DMS153 treated with DMSO at 0.1 percent for 48 hours (cell line): ENCODE data around the gene OR6M1.

Experiments
- DNase-seq: peaks from one replicate; lab custom pipeline; 2025; ENCODE audit not compliant: unreplicated experiment; lab: John Stamatoyannopoulos, UW

OR6M1 gene, protein sequence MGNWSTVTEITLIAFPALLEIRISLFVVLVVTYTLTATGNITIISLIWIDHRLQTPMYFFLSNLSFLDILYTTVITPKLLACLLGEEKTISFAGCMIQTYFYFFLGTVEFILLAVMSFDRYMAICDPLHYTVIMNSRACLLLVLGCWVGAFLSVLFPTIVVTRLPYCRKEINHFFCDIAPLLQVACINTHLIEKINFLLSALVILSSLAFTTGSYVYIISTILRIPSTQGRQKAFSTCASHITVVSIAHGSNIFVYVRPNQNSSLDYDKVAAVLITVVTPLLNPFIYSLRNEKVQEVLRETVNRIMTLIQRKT

DNA sequence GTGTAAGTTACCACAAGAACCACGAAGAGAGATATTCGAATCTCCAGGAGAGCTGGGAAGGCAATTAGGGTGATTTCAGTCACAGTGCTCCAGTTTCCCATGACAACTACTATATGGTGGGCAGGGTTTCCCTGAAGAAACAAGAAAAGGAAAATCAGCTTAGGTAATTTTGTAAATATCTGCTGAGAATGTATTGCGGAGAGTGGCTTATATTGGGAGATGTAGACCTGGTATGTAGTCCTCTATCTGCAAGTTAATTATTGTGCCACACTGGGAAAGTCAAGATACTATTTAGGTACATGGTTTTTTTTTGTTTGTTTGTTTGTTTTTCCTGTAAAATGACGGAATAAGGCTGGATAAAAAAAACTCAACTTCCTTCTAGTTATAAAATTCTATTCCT, at the start of gene OR6M1:
OR6M1 (minus strand) TSS at position 101 of the 400 bp plus-strand sequence; CDS start at position 101, 0 bp downstream.
- DNase-seq, result no peak

- no peak for DNase-seq
These were observed 46.9 kb upstream of the OR6M1 start for GRCh38 chr11:123853038-123853437.

GRCh38 chr11:123852321-123852720, 46.2 kb upstream of the OR6M1 start:
- no peak for DNase-seq

DNA sequence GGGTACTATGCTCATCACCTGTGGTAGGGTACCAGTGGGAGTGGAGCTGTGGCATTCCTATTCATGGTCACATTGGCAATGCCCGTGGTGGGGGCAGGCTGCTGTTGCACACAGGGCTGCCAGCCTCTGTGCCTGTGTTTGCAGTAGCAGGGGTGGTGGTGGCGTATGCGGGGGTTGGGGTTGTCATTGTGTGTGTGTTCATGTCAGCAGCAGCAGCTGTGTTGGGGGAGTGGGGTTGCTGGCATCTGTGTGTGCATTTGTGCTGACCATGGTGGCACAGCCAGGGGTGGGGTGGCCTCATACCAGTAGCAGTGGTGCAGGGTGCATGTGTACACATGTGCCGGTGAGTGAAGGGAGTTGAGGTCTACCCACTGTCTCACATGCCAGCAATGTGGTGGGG, 45.0 kb upstream of the OR6M1 start:
- DNase-seq, result no peak

DNA sequence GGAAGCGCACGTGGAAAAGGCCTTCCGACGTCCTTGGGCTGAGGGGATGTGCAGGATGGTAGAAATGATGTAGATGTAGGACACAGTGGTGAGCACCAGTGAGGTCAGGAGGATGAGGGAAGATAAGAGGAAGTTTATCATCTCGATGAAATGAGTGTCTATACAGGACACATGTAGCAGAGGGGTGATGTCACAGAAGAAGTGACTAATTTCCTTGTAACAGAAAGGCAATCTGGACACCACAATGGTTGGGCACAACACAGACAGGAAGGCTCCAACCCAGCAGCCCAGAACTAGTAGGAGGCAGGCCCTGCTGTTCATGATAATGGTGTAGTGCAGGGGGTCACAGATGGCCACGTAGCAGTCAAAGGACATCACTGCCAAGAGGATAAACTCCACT, 35.0 kb upstream of the OR6M1 start:
- no peak for DNase-seq

DNA sequence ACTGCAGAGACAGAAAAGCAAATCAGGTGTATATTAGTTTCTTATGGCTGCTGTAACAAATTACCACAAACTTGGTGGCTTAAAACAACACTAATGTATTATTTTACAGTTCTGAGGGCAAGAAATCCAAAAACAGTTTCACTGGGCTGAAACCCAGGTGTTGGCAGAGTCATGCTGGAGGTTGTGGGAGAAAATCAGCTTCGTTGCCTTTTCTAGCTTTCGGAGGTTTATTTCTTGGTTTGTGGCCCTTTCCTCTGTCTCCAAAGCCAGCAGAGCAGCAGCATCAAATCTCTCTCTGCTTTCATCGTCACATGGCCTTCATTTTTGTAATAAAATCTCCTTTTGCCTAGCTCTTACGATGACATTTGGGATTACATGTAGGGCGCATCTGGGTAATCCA, 33.0 kb upstream of the OR6M1 start:
- DNase-seq, result no peak

- DNase-seq, result no peak
These were observed 32.5 kb upstream of the OR6M1 start for GRCh38 chr11:123838659-123839058.

GRCh38 chr11:123838199-123838598, 32.0 kb upstream of the OR6M1 start:
- no peak for DNase-seq

DNA sequence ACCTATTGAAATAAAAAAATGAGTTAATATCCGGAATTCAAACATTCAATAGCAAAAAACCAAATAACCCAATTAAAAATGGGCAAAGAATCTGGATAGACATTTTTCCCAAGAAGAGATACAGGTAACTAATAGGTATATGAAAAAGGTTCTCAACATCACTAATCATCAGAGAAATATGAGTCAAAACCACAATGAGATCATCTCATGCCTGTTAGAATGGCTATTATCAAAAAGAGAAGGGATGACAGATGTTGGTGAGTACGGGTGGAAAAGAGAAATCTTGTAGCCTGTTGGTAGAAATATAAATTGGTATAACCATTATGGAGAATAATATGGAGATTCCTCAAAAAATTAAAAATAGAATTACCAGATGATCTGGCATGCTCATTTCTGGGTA, 26.9 kb upstream of the OR6M1 start:
- DNase-seq, result no peak

- DNase-seq, result no peak
These were observed 23.6 kb upstream of the OR6M1 start for GRCh38 chr11:123829745-123830144.

- DNase-seq, result no peak
These were observed 16.4 kb upstream of the OR6M1 start for GRCh38 chr11:123822599-123822998.

- DNase-seq, result peak; percentile 21
These were observed 15.9 kb upstream of the OR6M1 start for GRCh38 chr11:123822032-123822431.

DNA sequence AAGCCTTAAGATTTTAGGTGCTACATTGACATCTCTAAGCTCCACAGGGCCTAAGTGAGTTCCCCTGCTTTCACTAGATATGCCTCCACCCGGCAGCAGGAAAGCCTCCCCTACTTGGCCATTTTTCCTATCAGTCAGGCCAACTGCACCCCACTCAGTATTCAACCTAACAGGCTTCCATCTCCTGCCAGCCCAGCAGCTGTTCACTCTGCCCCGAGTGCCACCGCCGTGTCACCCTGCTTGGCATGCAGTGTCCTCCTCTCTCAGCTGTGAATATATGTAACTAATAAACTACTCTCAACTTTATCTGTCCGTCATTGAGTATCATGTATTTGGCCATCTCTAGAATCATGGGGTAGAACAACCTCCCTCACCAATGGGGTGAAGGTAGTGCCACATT, 9.0 kb upstream of the OR6M1 start:
- DNase-seq, result no peak

DNA sequence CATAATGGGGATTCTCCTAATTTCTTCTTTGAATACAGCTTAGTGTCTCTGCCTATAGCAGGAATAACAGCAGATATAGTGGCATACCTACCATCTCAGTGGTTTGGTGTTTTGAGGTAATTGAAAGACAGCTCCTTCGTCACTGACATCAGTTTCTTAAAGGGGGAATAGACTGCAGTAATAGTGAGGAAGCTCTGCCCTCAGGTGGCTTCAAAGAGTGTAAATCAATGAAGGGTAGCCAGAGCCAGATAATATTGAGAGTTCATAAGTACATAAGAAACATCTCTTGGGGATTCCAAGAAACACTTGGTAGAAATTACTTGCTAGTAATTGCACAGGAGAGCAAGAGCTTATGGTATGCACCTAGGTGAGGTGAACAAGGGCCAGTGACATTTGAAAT, 4.4 kb downstream of the OR6M1 start:
- DNase-seq, result no peak

- DNase-seq, result no peak
These were observed 6.1 kb downstream of the OR6M1 start for GRCh38 chr11:123800036-123800435.

GRCh38 chr11:123799438-123799837, 6.7 kb downstream of the OR6M1 start:
- DNase-seq, result no peak

DNA sequence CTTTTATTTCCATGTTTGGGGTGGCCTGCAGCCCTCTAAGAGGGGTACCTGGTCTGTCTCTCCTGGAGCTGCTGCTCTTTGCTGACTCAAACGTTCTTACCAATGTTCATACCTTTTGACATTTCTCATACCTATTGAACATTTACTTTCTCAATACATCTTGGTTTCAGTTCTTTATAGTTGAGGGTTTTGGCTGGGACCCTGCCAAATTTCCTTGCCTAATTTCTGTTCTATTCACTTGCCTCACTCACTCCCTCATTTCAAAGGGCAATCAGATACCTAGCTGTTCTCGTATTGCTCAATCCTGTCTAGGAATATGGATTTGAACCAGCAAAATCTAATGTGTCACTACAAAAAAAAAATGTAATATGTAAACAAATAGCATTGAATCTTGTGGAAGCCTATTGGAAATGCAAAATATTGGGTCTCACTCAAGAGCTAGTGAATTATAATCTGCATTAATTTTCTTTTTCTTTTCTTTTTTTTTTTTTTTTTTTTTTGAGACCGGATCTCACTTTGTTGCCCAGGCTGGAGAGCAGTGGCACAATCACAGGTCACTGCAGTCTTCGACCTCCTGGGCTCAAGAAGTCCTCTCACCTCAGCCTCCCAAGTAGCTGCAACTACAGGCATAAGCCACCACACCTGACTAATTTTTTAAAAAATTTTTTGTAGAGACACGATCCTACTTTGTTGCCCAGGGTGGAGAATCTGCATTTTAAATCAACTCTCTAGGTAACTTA, 7.5 kb downstream of the OR6M1 start:
- DNase-seq, result no peak

- no peak for DNase-seq
These were observed 8.1 kb downstream of the OR6M1 start for GRCh38 chr11:123798079-123798478.

GRCh38 chr11:123797541-123797940, 8.6 kb downstream of the OR6M1 start:
- DNase-seq, result no peak

- peak; percentile 45 for DNase-seq
These were observed 9.0 kb downstream of the OR6M1 start for GRCh38 chr11:123797114-123797513.

DNA sequence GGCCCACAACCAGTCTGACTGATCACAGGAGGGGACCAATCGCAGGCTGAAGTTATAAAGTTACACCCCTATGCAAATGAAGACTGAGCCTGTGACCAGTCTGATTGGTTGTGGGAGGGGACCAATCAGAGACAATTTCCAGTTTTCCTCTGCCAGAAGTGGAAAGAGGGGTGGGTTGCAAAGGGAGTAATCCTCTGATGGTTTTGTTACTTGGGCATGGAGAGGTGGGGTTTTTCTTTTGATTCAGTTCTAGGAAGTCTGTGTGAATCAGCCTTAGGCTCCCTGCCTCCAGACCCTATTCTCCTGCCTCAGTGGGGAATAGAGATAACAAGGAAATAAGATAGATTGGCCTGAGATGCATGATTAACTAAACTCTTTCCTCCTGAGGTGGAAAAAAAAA, 9.9 kb downstream of the OR6M1 start:
- no peak for DNase-seq

GRCh38 chr11:123783536-123783935, 22.6 kb downstream of the OR6M1 start:
- DNase-seq, result no peak

DNA sequence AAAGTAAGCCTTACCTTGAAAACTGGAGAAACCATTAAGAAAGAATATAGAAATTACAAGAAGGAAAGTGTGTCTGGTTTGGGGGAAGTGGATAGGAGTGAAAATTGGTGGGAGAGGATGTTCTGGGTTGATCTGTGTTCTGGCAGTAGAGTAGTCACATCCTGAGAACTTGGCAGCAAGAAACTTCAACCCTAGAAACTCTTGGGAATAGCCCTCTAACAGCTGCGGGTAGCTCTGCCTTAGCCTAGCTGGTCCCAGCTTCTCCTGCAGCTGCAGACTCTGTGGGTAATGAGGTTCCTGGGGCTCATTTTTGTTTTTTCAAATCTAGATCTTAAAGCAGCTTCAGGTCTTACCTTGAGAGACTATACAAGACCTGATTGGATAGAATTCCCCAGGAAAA, 27.6 kb downstream of the OR6M1 start:
- no peak for DNase-seq
